ENCODE measurements around the gene CDYL. TPM values are rescaled to one million over a fixed set of nuclear protein-coding genes. Genes with fewer than 3 reads are reported as not detected.

Gene CDYL
- total RNA-seq, 1 donor from 2014 or later: 74.1 TPM

DNA sequence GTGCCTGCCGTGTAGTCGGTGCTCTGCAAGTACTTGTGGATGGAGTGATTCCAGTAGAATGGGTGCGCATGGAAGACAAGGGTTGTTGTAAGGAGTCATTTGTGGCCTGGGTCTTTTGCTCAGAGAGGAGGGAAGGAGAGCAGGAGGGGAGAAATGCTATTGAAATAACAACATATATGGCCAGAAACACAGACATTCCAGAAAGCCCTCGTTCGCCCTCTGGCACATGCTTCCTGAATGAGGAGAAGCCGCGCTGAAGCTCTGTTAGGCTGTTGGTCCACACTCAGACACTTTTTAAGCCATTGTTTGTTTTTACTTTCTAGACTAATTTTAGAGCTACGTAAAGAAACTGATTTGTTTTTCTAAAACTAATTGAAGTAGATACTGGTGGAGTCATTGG is 120.2 kb downstream of the CDYL start:
- H3K4me1 Mint-ChIP-seq (ENCODE audit: unreplicated experiment): peaks cover 14% of the 10 kb centered on the region
- H3K4me3 Mint-ChIP-seq: no peak overlapping the region
- no peaks in the 10 kb centered on the region for H3K27me3 Mint-ChIP-seq
- no peak for DNase-seq (ENCODE audit: extremely low spot score, unreplicated experiment)
- H3K9me3 Mint-ChIP-seq: peaks cover 12% of the 10 kb centered on the region
- H3K27ac Mint-ChIP-seq: no peak overlapping the region
- TF ChIP-seq, protein P1, sequence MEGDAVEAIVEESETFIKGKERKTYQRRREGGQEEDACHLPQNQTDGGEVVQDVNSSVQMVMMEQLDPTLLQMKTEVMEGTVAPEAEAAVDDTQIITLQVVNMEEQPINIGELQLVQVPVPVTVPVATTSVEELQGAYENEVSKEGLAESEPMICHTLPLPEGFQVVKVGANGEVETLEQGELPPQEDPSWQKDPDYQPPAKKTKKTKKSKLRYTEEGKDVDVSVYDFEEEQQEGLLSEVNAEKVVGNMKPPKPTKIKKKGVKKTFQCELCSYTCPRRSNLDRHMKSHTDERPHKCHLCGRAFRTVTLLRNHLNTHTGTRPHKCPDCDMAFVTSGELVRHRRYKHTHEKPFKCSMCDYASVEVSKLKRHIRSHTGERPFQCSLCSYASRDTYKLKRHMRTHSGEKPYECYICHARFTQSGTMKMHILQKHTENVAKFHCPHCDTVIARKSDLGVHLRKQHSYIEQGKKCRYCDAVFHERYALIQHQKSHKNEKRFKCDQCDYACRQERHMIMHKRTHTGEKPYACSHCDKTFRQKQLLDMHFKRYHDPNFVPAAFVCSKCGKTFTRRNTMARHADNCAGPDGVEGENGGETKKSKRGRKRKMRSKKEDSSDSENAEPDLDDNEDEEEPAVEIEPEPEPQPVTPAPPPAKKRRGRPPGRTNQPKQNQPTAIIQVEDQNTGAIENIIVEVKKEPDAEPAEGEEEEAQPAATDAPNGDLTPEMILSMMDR (conservative IDR thresholded peaks at IDR 0.05): no peak
- H3K36me3 Mint-ChIP-seq: peaks cover 56% of the 10 kb centered on the region

DNA sequence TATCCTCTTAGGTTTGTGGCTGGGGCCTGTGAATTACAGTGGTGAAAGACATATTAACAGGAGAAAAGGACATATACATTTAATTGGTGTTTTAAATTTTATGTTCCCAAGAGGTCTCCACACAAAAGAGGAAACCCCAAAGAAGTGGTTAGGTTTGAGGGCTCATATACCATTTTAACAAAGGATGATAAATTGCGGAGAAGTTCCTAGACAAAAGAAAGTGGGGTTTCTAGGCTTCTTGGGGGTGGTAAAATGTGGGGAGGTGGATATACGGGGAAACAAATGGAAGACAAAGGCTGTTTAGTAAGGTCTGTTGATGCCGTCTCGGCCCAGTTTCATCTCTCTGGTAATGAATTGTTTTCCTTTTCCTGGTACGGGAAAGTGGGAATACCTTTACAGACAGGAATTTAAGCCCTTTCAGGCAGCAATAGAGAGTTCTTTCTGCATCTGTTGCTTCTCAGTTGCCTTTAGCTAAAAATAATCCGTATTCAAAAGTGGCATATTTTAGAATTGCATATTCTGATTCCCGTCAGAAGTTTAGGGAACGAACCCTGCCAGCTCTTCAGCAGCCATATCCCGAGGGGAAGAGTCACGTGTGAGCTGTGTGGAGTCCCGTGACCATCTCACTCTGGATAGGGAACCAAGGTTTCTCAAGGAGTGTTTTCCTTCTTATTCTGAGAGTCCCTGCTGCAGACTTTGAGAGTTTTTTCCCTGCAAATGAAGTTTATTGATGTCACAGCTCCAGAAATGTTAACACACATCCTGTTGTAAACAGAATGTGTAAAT is 123.2 kb downstream of the CDYL start:
- H3K36me3 Mint-ChIP-seq: peaks cover 37% of the 10 kb centered on the region
- TF ChIP-seq, protein P1 (conservative IDR thresholded peaks at IDR 0.05): no peak
- H3K27ac Mint-ChIP-seq: no peak overlapping the region
- peaks cover 17% of the 10 kb centered on the region for H3K4me1 Mint-ChIP-seq (ENCODE audit: unreplicated experiment)
- DNase-seq (ENCODE audit: extremely low spot score, unreplicated experiment): no peak
- H3K4me3 Mint-ChIP-seq: no peak overlapping the region
- H3K9me3 Mint-ChIP-seq: peaks cover 12% of the 10 kb centered on the region
- no peaks in the 10 kb centered on the region for H3K27me3 Mint-ChIP-seq

DNA sequence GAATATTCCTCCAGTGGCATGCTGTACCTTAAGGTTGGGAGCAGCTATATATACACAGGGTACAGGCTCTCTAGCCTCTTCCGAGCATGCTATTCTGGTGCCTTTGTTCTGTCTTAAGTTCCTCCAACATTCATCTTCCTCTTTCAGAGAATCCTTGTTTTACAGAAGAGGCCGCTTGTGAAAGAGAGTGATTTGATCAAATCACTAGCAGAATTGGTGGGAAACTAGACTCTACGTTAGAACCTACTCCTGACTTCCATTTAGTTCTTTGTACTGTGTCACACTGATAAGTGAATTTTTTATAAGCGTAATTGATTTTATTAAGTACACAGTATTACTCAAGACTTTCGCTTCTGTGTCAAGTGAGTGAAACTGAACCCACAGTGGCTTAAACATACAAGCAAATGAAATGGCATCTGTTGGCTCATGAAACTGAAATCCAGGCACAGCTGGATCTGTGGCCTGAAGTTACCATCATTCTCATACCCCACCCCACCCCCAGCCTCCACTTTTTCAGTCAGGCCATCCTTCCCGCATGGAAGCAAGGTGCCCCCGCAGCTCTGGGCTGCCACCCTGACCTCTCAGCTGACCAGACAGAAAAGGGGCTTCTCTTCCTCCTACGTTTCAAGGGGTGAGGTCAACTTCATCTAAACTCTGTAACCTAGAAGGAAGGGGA is 125.3 kb downstream of the CDYL start:
- H3K36me3 Mint-ChIP-seq: peaks cover 25% of the 10 kb centered on the region
- H3K4me1 Mint-ChIP-seq (ENCODE audit: unreplicated experiment): peaks cover 12% of the 10 kb centered on the region
- TF ChIP-seq, protein P1 (conservative IDR thresholded peaks at IDR 0.05): no peak
- H3K27ac Mint-ChIP-seq: peak overlapping the region; percentile 56
- no peaks in the 10 kb centered on the region for H3K27me3 Mint-ChIP-seq
- H3K4me3 Mint-ChIP-seq: no peak overlapping the region
- no peak for DNase-seq (ENCODE audit: extremely low spot score, unreplicated experiment)
- peaks cover 7% of the 10 kb centered on the region for H3K9me3 Mint-ChIP-seq

DNA sequence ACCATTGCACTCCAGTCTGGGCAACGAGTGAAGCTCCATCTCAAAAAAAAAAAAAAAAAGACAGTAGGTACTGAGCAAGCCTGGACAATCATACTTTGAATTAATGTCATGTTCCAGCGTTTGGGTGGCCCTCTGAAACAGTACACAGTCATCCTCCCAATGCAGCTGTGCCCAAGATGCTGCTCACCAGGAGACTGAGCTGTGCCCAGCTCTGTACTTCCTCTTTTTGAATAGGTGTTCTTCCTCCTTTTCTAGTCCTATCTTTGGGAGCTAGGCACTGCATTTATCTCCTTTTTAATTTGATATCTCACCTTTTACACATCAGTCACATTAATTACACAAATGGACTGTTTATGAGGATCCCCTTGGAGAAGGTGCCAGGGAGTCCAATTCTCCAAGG is 126.2 kb downstream of the CDYL start:
- H3K9me3 Mint-ChIP-seq: peaks cover 7% of the 10 kb centered on the region
- DNase-seq (ENCODE audit: extremely low spot score, unreplicated experiment): no peak
- H3K4me3 Mint-ChIP-seq: no peak overlapping the region
- H3K27ac Mint-ChIP-seq: peak overlapping the region; percentile 53
- H3K36me3 Mint-ChIP-seq: peaks cover 25% of the 10 kb centered on the region
- TF ChIP-seq, protein P1 (conservative IDR thresholded peaks at IDR 0.05): no peak
- peaks cover 18% of the 10 kb centered on the region for H3K4me1 Mint-ChIP-seq (ENCODE audit: unreplicated experiment)
- no peaks in the 10 kb centered on the region for H3K27me3 Mint-ChIP-seq

DNA sequence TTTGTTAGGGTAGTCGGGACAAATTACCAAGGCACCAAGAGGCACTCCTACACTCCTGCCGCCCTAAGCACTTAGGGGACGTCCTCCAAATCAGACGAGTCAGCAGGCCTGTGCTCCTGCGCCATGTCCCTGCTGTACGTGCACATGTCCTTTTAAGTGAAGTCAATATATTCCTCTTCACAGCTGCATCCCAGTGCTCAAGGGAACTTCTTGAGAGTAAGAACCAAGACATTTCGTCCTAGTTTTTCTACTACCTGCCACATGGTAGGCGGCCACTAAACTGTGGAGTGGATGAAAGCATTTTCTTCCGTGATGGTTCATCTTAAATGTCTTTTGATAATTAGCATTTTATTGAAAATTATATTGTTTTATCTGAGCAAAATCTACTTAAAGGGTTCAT is 126.9 kb downstream of the CDYL start:
- peaks cover 23% of the 10 kb centered on the region for H3K36me3 Mint-ChIP-seq
- H3K4me1 Mint-ChIP-seq (ENCODE audit: unreplicated experiment): peaks cover 23% of the 10 kb centered on the region
- peak overlapping the region; percentile 53 for H3K27ac Mint-ChIP-seq
- TF ChIP-seq, protein P1 (conservative IDR thresholded peaks at IDR 0.05): no peak
- no peak overlapping the region for H3K4me3 Mint-ChIP-seq
- DNase-seq (ENCODE audit: extremely low spot score, unreplicated experiment): no peak
- H3K9me3 Mint-ChIP-seq: peaks cover 7% of the 10 kb centered on the region
- H3K27me3 Mint-ChIP-seq: no peaks in the 10 kb centered on the region

Data from type B pancreatic cell (in vitro differentiated cells).